GM21737 (cell line): Measurements from ENCODE around the gene CDH18.

Source experiments
- ATAC-seq: cut with Tn5 transposase; IDR thresholded peaks from one replicate; pipeline ENCODE4 v1.9.1; 2021; ENCODE audit warnings: mild to moderate bottlenecking, moderate library complexity; ENCODE audit not compliant: unreplicated experiment

CDH18 gene

DNA sequence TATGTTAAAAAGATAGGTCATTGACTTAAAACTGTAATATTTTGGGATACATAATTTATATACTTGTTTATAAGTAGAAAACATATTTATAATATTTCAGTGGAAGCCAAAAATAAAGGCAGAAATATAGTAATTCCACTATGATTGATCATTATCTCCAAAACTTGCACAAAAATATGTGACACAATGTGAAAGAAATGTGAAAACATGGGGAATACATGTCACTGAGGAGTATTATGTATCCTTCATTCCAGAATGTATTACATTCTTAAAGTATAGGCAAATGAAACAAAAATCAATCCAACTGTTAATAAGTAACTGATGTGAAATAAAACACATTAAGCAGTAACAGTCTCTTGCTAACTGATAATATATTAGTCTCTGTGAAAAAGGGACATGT, 236.7 kb downstream of the CDH18 start:
- ATAC-seq = no peak

DNA sequence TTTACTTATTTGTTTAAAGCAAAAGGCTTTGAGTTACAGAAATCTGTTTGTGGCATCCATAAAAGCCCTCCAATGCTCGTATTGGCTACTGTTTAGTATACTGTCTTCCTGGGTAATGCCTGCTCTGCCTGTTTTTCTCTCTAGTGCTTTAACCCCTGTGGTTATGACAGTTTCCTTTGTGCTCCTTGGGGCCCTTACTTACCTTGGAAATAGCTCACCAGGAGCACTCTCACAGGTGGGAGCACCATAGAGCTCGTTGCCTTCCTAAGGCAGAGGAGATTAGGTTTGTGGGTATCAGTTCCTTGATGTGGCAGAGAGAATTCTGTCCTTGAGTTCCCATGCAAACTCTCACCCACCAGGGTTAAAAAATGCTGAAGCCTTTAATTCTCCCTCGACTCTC, 242.8 kb downstream of the CDH18 start:
- no peak for ATAC-seq

DNA sequence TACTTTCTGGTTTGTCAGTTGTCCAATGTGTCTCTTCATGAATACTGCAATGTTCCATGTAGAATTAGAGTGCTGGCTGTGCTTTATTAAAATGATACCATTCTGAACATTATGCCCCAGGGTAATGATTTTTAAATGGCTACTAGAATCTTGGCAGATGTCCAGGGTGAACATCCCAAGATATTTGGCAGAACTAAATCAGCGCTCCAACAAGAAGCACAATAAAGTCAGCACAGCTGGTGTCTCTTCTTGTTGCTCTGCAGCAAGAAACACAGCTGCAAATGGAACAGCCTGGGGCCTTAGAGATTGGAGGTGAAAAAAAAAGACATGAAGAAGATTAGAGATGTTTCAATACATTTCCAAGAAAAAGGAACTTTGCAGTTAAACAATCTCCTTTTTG, 248.3 kb downstream of the CDH18 start:
- ATAC-seq = no peak

DNA sequence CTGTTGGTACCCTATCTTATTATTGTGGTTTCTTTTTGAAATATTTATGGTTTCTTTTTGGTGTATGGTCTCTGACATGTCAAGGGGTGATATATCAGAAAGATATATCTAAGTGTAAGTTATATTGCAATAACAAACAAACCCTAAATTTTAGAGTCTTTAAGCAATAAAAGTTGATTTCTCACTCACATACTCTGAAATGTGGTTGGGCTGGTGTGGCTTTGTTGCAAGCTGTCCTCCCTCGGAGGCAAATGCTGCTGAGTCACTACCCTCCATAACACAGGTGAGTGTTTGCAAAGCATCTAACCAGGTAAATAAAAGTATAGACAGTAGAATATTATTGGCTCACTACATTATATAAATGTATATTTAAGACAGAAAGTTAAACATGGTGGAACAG, 253.2 kb downstream of the CDH18 start:
- no peak for ATAC-seq

DNA sequence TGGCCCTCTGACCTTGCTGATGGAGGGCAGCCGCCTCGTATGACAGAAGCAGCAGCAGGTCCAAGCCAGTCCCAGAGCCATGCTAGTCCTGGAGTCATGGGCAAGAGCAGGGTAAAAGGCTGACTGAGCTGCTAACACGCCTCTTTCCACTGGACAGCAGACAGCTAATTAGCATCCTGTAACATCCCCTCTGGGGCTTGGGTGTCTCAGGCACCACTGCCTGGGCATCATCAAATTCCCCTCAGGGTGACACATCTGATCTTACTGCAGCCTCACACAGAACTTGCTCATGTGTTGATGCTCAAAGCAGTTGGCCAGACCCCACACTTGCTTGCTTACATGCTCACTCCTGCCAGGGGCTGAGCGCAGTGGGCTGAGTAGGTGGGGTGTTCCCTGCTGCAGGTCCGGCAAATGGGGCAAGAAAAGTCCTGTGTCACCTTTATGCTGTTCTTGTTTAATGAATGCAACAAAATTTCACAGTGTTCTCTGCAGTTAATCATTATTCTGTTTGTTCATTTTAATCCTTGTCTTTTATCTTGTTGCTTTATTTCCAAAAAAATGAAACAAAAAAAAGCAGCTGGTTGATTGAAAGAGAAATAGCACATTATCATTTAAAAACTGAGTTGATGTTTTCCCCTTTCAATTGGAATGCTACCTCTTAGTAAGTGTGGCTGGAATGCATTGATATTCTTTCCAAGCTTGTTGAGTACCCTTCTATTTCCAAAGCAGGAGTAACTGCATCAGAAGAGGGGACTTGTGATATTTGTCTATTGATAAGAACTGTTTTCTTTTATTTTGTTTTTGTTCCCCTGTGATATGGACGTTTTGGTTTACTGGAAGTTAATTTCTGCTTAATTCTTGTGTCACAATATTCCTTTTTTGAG, 254.1 kb downstream of the CDH18 start:
- no peak for ATAC-seq

DNA sequence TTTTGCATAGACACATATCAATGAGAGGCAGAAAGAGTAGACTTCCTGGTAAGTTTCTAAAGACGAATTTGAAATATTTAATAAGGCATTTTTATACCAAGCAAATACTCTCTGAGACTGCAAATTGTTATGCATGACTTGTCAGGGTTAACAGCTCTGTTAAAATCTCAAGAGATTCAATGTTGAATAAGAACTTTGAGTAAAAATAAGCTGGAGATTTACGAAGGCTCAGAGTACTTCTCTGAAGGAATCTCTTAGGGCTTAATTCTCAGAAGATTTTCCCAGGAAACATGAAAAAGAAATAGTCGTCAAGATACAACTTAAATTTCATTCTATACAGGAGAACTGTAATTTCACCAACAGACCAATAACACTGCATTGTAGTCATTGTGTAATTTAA, 259.4 kb downstream of the CDH18 start:
- ATAC-seq = no peak

DNA sequence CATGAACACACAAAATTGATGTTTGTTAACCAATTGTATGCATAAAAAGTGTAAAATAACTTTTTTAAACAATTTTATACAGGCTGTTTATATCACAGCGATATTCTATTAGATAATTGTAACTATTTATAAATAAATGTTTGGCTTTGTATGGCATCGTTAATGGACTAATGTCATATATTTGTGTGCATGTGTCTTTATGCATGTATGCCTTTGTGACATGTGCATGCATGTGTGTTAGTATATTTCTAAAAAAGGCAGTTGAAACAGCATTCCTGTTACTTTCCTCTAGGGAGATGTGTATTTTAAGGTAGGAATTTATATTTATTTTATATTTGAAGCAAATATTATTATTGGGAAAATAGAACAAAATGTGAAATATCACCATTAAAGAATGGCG, 268.9 kb downstream of the CDH18 start:
- no peak for ATAC-seq

DNA sequence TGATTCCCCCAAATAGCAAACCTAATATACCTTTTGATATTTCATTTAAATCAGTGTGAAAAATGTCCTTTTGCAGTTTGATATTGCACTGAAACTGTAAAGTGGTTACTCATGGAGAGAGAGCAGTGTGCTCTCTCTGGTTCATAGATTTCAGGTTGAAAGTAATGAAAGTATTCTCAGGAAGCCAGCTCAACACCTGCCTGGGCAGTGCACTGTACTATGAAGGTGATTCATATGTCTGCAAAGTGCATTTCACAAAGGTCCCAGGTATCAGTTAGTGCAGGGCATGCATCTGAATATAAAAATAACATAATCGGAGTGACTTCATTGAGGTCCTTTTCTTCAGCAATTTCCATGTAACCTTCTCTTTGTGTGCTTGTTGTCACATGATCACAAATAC, 274.3 kb downstream of the CDH18 start:
- ATAC-seq = no peak

DNA sequence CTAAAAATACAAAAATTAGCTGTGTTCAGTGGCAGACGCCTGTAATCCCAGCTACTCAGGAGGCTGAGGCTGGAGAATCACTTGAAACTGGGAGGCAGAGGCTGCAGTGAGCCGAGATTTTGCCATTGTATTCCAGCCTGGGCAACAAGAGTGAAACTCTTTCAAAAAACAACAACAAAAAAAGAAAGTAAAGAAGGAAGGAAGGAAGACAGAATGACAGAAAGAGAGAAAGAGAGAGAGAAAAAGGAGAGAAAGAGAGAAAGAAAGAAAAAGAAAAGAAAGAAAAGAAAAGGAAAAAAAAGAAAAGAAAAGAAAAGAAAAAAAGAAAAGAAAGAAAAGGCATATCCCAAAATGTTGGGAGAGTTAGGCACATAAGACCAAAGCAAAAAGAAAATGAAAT, 278.6 kb downstream of the CDH18 start:
- no peak for ATAC-seq

DNA sequence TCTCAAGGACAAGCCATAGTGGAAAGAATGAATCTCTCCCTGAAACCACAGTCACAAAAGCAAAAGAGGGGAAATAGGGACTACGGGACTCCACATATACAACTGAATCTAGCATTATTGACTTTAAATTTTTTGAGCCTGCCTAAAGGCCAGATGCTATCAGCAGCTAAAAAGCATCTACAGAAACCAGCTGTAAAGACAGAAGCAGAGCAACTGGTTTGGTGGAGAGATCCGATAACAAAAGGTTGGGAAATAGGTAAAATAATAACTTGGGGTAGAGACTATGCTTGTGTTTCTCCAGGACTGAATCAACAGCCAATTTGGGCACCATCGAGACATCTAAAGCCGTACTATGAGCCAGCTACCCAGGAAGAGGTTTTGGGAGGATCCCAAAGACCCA, 281.2 kb downstream of the CDH18 start:
- no peak for ATAC-seq

DNA sequence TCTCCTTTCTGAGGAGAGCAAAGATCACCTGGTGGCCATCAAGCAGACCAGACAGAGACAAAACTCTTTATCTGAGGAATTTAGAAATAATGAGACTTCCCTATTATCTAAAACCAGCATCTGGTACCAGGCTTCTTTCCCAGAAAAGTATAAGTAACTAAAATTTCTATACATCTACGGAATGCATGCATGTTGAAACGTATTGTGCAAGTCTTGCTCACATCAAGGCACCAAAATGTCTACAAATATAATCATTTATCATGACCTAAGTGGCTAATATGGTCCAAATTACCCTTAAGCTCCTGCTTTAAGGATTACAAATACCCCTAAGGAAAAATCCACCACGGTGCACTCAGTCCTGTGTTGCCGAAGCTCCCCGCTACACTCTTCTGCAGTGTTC, 286.3 kb downstream of the CDH18 start:
- ATAC-seq = no peak

DNA sequence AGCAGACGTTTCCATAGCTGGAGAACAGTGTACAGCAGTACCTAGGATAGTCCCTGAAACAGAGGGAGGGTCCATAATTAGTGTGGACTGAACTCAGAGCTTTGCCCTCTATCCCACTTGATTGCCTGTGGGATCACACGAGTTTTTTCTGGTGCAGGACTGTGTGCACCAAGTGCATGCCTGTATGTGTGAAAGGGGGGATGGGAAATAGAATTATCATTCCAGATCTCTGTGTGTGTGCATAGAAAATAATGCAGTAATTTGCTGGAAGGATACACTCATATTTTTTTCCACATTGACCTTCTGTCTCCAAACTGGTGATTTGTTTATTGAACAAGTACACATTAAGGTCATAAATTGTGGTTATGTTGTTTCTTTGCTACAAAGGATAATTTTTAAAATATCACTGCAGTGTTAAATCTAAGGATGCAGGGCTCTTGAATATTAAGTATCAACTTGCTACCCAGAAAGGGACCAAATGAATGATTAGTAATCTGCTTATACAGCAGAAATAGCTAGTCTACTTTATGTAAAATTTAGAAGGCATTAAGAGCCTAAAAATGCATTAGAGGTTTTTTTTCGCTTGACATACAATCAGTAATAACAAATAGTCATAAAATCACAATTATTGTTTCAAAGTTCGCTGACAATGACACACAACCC, 292.9 kb downstream of the CDH18 start:
- ATAC-seq = no peak

DNA sequence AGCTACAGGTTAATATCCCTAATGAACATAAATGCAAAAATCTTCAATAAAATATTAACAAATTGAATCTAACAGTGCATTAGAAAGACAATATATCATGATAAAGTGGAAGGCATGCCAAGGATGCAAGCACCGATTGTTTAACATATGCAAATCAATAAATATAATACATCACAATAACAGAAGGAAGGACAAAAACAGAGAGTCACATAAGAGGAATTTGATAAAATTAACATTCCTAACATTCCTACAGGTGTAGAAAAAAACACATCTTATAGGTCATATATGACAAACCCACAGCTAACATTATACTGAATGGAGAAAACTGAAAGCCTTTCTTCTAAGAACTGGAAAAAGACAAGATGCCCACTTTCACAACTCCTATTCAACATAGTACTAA, 297.0 kb downstream of the CDH18 start:
- no peak for ATAC-seq

DNA sequence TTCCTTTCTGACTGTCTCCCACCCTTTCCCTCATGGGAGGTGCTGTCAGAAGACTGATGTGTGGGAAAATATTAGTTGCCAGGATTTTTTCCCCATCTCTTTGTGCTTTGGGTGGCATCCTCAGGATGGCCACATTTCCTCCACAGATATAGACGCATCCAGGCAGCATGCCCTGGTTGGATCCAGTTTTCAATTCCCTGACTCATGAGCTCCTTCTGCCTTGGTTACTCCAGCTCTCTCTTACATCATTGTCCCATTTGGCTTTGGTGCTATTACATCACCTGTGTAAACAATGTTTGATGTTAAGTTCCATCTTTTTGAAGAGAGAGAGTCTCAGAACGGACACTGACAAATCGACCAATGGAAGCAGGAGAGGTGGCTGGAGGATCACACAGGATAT, 302.5 kb downstream of the CDH18 start:
- ATAC-seq = no peak

DNA sequence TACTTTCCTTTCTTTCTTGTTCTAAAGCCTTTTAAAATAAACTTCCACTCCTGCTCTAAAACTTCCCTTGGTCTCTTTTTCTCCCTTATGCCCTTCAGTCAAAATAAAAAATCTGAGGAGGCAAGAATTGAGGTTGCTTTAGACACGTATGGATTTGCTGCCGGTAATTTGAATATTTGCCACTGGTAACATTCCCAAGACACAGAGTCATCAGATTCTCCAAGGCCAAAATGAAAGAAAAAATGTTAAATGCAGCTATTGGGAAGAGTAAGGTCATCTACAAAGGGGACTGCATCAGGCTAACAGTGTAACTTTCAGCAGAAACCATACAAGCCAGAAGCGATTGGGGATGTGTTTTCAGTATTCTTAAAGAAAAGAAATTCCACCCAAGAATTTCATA, 311.1 kb downstream of the CDH18 start:
- no peak for ATAC-seq

DNA sequence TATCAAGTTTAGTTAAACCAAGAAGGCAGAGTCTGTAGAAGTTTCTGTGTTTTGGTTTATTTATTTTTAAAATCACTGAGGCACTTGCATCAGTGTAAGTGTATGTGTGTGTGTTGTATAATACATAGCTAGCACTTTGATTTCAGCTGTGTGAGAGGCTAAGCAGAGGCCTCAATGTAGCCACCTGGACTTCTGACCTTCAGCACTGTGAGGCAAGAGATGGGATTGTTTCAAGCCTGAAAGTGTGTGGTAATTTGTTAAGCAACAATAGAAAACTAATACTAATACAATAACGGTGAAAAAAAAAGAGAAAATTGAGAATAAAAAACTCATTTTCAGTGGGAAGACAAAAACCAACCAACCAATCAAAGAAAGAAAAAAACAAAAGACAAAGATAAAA, 327.3 kb downstream of the CDH18 start:
- no peak for ATAC-seq

DNA sequence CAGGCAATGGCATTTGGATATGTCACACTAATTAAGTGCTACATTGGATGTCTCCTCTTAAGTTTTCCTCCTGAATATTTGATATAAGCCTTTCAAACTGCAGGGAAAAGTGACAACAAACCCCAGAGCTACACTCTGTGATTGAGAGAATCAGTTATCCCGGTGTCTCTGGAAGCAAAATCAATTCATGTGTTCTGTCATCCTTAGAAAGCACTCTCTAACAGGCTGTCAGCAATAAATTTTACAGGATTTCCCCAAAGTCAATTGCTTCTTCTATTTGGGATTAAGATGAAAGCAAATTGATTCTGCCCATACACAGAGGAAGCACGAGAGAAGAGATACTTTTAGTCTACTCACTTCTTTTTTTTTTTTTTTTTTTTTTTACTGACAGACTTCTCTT, 332.4 kb downstream of the CDH18 start:
- no peak for ATAC-seq

DNA sequence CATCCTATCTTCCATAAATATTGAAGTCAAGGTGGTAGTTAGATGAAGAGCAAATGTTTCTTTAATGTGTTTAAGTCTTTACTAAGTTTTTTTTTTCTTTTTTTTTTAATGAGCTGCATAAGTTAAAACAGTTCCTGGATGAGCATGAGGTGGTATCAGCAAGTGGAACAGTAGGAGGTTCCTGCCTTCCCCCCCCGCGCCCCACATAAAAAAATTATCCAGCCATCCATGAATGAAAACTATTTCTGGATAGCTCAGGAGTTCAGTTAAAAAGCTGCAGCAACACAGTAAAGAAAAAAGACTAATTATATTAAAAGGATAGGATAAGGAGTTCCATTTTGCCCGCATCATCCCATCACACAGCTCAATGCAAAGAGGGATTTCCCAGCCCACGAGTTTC, 349.5 kb downstream of the CDH18 start:
- ATAC-seq = no peak

DNA sequence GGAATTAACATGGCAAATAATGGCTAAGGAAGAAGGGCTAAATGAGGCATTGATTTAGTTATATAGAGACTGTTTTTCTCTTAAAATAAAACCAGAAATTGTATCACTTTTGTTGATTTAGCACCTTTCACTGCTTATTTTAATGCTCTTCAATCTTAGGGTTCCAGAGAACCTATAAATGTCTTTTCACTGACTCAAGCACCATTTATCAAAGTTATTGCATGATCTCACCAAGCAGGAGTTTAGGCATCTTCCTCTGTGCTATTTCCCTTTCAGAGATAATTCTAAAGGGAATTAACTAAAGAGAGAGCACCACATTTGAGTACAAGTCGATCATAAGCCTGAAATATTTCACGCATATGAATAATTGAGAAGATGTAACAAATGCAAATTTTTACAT, 357.1 kb downstream of the CDH18 start:
- ATAC-seq = no peak

DNA sequence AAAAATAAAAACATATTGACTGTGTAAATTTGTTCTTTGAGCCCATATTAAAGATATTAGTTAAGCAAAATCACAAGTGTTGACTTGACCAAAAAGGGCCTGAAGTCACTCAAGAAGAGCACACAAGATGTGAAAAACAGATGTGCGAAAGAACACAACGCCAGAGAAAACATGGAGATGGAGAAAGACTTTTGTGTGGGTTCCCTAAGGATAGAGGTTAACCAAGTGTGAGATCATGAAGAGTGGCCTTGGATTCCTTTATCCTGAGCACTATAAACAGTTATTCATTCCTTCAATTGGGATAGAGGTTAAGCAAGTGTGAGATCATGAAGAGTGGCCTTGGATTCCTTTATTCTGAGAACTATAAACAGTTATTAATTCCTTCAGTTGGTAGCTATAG, 361.8 kb downstream of the CDH18 start:
- ATAC-seq = no peak

DNA sequence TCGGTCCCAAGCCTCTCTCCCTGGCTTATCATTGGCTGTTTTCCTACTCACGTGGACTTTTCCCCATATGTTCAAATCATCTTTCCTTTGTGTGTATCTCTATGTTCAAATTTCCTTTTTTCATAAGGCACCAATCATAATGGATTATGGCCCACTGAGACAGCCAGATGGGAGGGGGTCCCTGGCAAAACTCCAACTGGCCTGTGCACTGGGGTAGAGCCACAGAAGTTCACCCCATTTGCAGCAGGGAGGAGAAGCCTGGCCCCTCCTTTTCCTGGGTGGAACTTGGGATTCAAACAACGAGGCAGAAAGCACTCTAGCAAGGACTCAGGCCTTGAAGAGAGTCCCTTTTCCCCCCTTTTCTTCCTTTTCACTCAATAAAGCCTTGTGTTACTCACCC, 362.4 kb downstream of the CDH18 start:
- ATAC-seq = no peak

DNA sequence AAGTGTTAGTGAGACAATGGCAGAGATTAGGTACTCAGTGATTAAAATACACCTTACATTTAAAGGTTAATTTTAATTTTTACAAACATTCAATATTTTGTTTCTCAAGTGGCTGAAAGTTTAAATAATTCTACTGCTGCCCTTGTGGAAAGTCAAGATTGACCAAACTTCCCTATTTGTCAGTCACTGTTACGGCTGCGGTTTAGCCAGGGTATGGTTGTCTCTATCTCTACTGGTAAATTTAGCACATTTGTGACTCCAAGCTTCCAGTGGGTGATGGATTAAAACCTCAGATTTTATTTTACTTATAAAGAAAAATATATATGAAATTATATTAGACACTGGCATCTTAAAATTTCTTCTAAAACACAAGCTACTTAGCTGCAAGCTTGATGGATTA, 368.4 kb downstream of the CDH18 start:
- no peak for ATAC-seq
